Karpas-422 (cell line): ENCODE measurements around the gene MPPE1. TPM values are rescaled to one million over a fixed set of nuclear protein-coding genes. Genes with fewer than 3 reads are reported as not detected.

Source experiments
- DNase-seq: peaks from one replicate; pipeline ENCODE4 v3.0.0-alpha.2; 2015
- H2AFZ ChIP-seq: fragments of 200-600 bp; sonication (generic); 2 replicates; pipeline ENCODE4 v1.6.1; 2014; ENCODE audit warnings: antibody characterized with exemption, low read length, mixed read lengths
- H3K27ac ChIP-seq: fragments of 200-600 bp; sonication (generic); 2 replicates; pipeline ENCODE4 v1.5.1; 2014; ENCODE audit warnings: mild to moderate bottlenecking, low read length, moderate library complexity
- H3K27me3 ChIP-seq: fragments of 200-600 bp; sonication (generic); 2 replicates; pipeline ENCODE4 v1.6.1; 2014; ENCODE audit warnings: low read length, mixed read lengths
- H3K36me3 ChIP-seq: fragments of 200-600 bp; sonication (generic); 2 replicates; pipeline ENCODE4 v1.6.1; 2014; ENCODE audit warnings: low read length, mixed read lengths; ENCODE audit not compliant: insufficient read depth
- H3K4me1 ChIP-seq: fragments of 200-600 bp; sonication (generic); 2 replicates; pipeline ENCODE4 v1.6.1; 2014; ENCODE audit warnings: mild to moderate bottlenecking, low read length, mixed read lengths
- H3K4me2 ChIP-seq: fragments of 200-600 bp; sonication (generic); 2 replicates; pipeline ENCODE4 v1.6.1; 2014; ENCODE audit warnings: low read length, low read depth, mild to moderate bottlenecking; ENCODE audit not compliant: poor library complexity, severe bottlenecking
- H3K4me3 ChIP-seq: fragments of 200-600 bp; sonication (generic); 2 replicates; pipeline ENCODE4 v1.5.1; 2014; ENCODE audit warnings: mild to moderate bottlenecking, antibody characterized with exemption, low read length, mixed read lengths
- H3K79me2 ChIP-seq: fragments of 200-600 bp; sonication (generic); 2 replicates; pipeline ENCODE4 v1.6.1; 2014; ENCODE audit warnings: mild to moderate bottlenecking, low read length, mixed read lengths
- H3K9ac ChIP-seq: fragments of 200-600 bp; sonication (generic); 2 replicates; pipeline ENCODE4 v1.6.0; 2014; ENCODE audit warnings: low read length
- H3K9me2 ChIP-seq: fragments of 200-600 bp; sonication (generic), shearing (Covaris generic); replicated peaks from 2 replicates; pipeline ENCODE4 v1.6.0; 2014; ENCODE audit warnings: mild to moderate bottlenecking, low read length, moderate library complexity; ENCODE audit not compliant: insufficient read depth
- H3K9me3 ChIP-seq: fragments of 300-700, 200-600 bp; sonication (generic); 2 replicates; pipeline ENCODE4 v1.6.1; 2014; ENCODE audit warnings: low read length, mixed read lengths
- H4K20me1 ChIP-seq: fragments of 200-600 bp; sonication (generic); 2 replicates; pipeline ENCODE4 v1.6.1; 2014; ENCODE audit warnings: mild to moderate bottlenecking, antibody characterized with exemption, low read length, low read depth; ENCODE audit not compliant: insufficient read depth
- total RNA-seq: library from RNA; depleted of rRNA; stranded (reverse); fragments of >200 nt; shearing (Covaris generic); gene quantifications from 2 replicates; pipeline ENCODE4 v1.2.3, GENCODE V29; 2014; ENCODE audit warnings: low replicate concordance; rRNA removed

The MPPE1 gene
- total RNA-seq, 1 experiment from 2014 or later, result 30.7 TPM

DNA sequence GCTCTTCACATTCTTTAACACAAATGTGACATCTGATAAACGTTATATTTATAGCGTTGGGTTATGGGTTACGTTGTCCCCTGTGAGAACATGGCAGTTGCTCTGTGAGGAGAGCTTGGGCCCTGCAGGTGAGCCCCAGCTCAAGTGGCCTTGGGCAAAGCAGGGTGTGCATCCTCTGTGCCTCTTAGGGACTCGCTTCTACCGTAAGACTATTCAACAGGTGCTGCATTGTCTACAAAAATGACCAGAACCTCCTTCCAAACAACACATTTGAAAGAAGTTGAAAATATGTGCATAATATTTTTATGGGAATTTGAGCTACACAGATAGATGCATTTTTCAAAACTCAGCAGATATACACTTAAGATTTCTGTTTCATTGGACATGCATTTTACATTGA lies 73.3 kb downstream of the MPPE1 start:
- DNase-seq, result no peak
- Histone ChIP-seq H3K4me3 (no peak overlapping the region), H3K79me2 (no peaks in the 10 kb centered on the region), H3K4me1 (no peaks in the 10 kb centered on the region), H4K20me1 (no peaks in the 10 kb centered on the region), H3K9ac (no peak overlapping the region), H3K27me3 (no peaks in the 10 kb centered on the region), H3K9me3 (no peaks in the 10 kb centered on the region), H3K36me3 (no peaks in the 10 kb centered on the region), H3K4me2 (no peak overlapping the region), H3K27ac (no peak overlapping the region), H3K9me2 (no peaks in the 10 kb centered on the region), H2AFZ (no peak overlapping the region)

Other genes starting within 250 kb of the MPPE1 start
- not detected in 2 replicates for gene GNAL, start 219.1 kb downstream of the MPPE1 start, total RNA-seq
- gene CHMP1B, start 56.9 kb downstream of the MPPE1 start, total RNA-seq, result 28.3 and 34.3 TPM in 2 replicates
- 0.89 and 2.1 TPM in 2 replicates for gene IMPA2, start 73.2 kb upstream of the MPPE1 start, total RNA-seq
- not detected in 2 replicates for gene ANKRD62, start 185.5 kb upstream of the MPPE1 start, total RNA-seq